NCI-H2107 treated with DMSO at 0.1 percent for 48 hours (cell line): Measurements from ENCODE around the gene LIMS3.
"Not testable (repeated sequence)": the region's sequence is repeated elsewhere in the genome, so short reads cannot be mapped to it uniquely, and the experiment has no call there.

Source experiments
- DNase-seq: peaks from one replicate; lab custom pipeline; 2025; ENCODE audit not compliant: unreplicated experiment; lab: John Stamatoyannopoulos, UW

LIMS3 gene

DNA sequence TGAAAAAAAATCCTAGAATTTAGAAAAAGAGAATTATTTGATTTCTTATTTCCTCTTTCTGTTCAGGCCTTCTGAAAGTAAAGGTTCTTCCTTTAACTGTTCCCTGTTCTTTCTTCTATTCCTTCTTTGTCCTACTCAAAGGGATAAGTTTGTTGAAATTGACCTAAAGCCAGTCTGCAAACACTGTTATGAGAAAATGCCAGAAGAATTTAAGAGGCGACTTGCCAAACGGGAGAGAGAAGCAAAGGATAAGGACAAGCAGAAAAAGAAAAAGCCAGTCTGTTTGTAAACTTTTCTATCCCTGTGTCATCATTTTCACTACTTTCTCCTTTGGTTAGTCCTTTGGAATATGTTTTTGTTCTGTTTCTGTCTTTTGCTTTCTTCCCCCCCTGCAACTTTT lies 26.0 kb downstream of the LIMS3 start:
- DNase-seq = not testable (repeated sequence)

DNA sequence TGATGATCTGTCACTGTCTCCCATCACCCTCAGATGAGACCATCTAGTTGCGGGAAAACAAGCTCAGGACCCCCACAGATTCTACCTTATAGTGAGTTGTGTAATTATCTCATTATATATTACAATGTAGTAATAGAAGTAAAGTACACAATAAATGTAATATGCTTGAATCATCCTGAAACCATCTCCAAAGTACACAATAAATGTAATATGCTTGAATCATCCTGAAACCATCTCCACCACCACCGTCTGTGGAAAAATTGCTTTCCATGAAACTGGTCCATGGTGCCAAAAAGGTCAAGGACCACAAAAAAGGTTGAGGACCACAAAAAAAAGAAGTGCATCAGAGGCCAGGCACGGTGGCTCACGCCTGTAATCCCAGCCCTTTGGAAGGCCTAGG lies 29.3 kb downstream of the LIMS3 start:
- not testable (repeated sequence) for DNase-seq

DNA sequence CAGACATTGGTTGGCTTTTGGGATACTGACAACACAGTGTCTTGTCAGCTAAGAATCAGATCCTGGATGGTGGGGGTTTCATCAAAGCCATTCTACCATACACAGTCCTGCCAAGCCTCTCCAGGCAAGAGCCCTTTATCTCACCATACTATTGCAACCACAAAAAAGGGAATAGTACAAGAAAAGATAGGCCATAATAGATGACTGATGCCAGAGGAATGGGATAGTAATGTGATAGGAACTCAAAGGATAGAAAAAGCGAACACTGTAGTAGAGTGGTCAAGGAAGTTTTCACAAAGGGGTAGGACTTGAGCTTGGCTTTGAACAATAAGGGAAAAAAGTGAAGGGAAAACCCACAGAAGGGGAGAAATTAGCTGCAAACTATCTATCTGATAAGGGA lies 30.7 kb downstream of the LIMS3 start:
- DNase-seq = not testable (repeated sequence)

DNA sequence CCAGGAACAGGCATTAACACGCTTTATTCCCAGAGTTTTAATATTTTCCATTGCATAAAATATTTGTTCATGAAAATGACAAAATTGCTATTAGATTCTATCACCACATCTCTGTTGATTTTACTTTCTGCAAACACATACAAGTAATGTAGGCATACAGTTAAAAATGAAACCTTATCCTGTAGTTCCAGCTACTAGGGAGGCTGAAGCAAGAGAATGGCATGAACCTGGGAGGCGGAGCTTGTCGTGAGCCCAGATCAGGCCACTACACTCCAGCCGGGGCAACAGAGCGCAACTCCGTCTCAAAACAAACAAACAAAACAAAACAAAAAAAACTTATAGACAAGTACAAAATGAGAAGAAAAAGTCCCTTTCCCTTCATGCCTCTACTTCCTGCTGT lies 38.0 kb downstream of the LIMS3 start:
- DNase-seq = not testable (repeated sequence)

DNA sequence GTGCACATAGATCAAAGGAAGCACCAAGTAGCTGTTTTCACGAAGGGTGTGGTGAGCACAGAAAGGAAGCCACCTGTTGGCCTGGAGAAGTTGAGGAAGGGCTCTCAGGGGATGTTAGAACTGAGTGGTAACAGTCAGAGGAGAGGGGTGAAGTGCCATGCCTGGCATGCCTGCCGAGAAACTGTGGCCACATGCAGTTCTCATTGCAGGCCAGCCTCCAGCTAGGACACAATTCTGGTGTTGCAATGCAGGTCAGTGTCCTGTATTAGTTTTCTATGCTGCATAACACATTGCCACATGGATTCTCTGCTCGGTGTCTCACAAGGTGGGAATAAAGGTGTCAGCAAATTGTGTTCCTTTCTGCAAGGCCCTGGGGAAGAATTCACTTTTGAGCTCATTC lies 46.9 kb downstream of the LIMS3 start:
- DNase-seq = not testable (repeated sequence)

DNA sequence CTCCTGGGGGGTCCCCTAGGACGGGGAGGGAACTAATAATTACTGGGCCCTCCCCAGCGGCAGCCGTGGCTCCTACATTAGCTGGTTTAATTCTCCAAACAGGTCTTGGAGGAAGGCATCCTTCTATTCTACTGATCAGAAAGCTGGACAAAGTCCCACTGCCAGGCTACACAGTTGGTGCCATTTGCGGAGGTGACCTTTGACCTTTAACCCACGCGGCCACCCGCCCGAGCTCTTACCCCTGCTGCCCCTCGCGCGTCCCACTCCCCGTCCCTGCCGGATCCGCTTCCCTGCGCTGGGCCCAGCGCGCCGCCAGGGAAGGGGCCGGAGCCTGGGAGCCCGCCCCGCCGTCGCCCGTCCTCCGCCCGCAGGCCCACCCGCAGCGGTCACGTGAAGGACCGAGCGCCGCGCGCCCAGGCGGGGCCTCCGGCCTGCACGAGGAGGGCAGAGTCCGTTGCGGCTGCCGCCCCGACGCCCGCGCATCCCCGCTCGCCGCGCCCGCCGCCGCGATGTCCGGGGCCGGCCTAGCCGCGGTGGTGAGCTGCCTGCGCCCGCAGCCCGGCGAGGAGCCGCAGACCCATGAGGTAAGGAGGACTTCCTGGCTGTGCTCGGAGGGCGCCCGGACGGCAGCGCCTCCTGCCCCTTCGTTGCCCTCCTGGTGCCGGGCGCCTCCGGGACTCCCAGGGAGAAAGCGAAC lies 48.9 kb downstream of the LIMS3 start:
- DNase-seq = not testable (repeated sequence)

DNA sequence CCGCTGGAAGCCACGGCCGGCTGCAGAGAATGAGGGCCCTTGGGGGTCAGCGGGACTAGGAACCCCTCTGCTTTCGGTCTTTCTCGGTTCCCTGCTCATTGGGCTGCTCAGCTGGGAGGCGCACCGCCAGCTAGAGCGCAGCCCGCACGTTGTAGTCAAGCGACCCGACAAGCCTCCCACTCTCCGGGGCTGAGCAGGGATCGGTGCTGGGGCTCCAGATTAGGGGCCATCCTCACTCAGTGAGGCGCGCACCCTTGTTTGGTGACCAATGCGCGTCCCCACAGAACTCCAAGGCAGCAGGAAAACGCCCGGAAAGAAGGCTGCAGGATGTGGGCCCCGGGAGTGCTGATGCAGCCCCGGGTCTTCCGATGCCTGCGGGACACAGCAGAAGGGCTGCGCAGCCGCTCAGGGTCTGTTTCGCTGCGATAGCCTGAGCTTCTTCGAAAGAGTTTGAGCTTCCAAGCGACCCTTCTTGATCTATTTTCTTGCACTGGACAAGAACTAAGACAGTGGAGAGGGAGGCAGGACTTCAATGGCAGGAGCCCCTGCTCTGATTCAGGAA lies 49.6 kb downstream of the LIMS3 start:
- not testable (repeated sequence) for DNase-seq

DNA sequence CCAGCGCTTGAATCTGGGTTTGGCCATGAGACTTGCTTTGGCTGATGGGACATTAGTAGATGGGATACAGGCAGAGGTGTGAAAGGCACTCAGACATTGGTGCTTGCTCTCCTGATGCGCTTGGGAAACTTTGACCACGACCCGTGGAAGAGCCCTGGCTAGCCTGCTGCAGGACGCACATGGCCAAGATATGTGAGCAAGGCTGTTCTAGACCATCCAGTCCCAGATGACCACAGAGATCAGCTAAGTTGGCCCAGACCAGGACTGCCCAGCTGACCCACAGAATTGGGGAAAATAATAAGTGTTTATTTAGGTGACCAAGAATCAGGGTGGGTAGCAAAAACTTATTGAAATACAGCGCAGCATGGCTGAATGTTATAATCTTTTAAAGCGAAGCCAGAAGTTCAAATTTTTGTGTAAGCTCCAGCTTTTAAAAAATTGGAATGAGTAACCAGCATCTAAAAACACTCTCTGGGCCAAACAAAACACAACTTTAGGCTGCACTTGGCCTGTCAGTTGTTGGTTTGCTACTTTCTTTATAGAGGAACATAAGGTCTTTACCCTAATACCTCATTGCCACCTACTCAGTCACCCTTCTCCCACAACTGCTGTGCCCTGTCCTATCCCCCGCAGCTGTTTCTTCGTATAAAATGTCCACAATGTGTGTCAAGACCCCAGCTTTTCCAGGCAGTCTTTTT lies 51.8 kb downstream of the LIMS3 start:
- DNase-seq = not testable (repeated sequence)

DNA sequence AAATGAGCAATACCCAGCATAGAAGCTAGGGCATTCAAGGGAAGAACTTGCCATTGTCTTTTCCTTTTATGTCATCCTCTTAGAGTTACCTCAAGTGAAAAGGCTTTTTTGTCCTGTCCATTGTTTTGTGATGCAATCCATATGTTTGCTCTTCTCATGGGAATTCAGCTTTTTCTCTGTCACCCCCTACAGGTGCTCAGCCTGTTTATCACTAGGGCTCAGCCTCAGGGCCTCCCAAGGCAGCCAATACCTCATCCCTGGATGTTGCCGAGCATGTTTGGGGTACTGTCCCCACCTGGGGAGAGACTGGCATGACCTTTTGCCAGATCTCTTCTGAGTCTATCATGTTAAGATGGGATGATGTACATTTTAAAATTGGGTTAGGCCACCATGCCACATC lies 65.5 kb downstream of the LIMS3 start:
- not testable (repeated sequence) for DNase-seq

DNA sequence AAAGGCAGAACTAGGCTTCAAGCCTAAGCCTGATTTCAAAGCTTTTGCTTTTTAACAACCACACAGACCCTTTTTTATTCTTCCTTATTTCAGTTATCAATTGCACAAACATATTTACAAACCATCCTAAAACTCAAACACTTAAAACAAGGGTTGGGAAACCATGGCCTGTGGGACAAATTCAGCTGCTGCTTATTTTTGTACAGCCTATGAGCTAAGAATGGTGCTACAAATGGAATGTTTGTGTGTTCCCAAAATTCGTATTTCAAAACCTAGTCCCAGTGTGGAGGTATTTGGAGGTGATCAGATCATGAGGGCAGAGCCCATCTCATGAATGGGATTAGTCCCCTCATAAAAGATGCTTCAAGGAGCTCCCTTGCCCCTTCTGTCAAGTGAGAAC lies 67.0 kb downstream of the LIMS3 start:
- not testable (repeated sequence) for DNase-seq

DNA sequence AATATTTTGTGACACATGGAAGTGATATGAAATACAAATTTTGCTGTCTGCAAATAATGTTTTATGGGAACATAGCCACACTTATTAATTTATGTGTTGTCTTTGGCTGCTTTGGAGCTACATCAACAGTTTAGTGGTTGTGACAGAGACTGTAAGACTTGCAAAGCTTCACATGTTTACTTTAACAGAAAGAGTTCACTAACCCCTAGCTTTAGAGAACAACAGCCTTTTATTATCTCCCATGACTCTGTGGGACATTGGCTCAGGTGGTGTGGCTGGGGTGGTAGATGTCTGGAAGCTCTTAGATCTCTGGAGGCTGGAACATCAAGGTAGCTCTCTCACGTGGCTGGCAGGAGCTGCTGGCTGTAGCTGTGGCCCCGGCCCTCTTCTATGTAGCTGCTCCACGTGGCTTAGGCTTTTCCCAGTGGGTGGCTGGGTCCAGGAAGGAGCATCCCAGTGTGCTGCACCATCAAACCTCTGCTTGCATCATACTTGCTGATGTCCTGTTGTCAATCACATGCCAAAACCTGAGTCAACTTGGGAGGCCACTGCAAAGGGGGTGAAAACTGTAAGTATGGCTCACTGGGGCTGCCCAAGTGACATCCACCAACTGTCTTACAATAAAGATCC lies 67.7 kb downstream of the LIMS3 start:
- not testable (repeated sequence) for DNase-seq

DNA sequence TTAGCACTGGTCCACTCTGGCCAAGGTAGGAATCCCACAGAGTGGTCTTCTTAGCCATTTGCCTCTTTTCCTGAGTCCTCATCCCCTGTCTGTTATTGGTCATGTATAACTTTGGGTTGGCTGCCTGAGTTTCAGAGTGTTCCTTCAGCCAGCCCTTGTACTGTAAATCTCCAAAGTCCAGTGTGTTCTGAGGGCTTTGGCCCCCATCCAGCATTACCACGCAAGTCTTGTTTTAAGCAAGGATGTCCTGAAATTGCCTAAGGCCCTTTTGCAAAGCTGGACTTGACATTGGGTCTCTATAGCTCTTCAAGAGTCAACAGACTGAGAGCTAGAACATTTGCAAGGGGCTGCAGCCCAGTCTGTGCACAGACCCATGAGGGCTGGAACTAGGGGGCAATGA lies 68.4 kb downstream of the LIMS3 start:
- not testable (repeated sequence) for DNase-seq

DNA sequence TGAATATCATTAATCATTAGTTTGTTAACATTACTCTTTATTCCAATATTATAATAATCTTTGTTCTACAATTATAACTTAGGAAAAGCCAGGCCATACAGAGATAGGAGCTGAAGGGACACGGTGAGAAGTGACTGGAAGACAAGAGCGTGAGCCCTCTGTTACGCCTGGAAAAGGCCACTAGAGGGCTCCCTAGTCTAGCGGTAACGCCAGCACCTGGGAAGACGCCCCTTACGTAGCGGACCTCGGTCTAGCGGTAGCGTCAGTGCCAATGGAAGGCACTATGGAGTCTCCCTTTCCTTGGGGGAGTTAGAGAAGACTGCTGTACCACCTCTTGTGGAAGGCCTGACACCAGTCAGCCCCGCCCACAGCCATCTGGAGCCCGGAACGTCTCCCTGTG lies 71.4 kb downstream of the LIMS3 start:
- DNase-seq = not testable (repeated sequence)

DNA sequence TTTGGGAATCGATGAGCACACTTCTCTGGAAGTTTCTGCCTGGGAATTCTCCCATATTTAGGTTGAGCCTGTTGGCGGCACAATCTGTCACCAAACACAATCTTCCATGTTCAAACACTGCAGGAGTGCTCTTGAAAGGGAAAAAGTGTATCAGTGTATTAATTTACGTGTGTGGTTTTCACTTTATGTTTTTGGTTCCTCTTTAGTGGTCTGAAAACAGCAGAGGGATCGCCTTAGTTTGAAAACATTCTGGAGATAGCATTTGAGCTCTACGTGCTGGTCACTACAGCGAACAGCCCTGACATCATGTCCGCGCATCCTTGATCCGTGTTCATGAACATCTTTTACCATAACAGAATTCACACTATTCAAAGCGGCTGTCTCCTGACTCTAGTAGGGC lies 73.2 kb downstream of the LIMS3 start:
- not testable (repeated sequence) for DNase-seq
